Activated CD4-positive, alpha-beta T cell treated with anti-CD3 and anti-CD28 coated beads, Interleukin-2, amount 10 ng/mL, durations not matched to agents 7 days and 5 days (primary cell): ENCODE data around the gene C3orf22. TPM values are rescaled to one million over a fixed set of nuclear protein-coding genes. Genes with fewer than 3 reads are reported as not detected.

Source experiments
- CTCF ChIA-PET: fragments of 350-600 bp; sonication (Branson Sonifier 250); formaldehyde crosslinking; loops from one replicate; lab custom pipeline; 2021; ENCODE audit warnings: antibody characterized with exemption; lab: Charles Lee
- POLR2A ChIA-PET: fragments of 350-600 bp; sonication (Branson Sonifier 250); formaldehyde crosslinking; loops from one replicate; lab custom pipeline; 2021; ENCODE audit warnings: antibody characterized with exemption; lab: Charles Lee
- DNase-seq: peaks from one replicate; pipeline ENCODE4 v3.0.0-alpha.2; 2020
- H3K27ac Mint-ChIP-seq: one replicate; pipeline ENCODE4 v1.8.0; 2021; ENCODE audit warnings: mild to moderate bottlenecking, moderate library complexity, mixed read lengths
- H3K27me3 Mint-ChIP-seq: one replicate; pipeline ENCODE4 v1.8.0; 2021; ENCODE audit warnings: mixed read lengths
- H3K36me3 Mint-ChIP-seq: one replicate; pipeline ENCODE4 v1.8.0; 2021; ENCODE audit warnings: low read depth, mixed read lengths
- H3K4me1 Mint-ChIP-seq: one replicate; pipeline ENCODE4 v1.8.0; 2021; ENCODE audit warnings: mixed read lengths
- H3K4me3 Mint-ChIP-seq: one replicate; pipeline ENCODE4 v1.8.0; 2021; ENCODE audit warnings: mild to moderate bottlenecking, moderate library complexity, mixed read lengths
- H3K9me3 Mint-ChIP-seq: one replicate; pipeline ENCODE4 v1.8.0; 2021; ENCODE audit warnings: mixed read lengths
- total RNA-seq, 2 experiments: library from RNA; stranded (reverse); gene quantifications; one replicate each; pipeline ENCODE4 v1.2.3, GENCODE V29; 2021

Gene C3orf22
- total RNA-seq, 2 experiments from 2014 or later, result not detected

- DNase-seq, result no peak
- ChIA-PET CTCF (no interaction called here), POLR2A (no interaction called here)
- no peaks in the 10 kb centered on the region for H3K36me3 Mint-ChIP-seq
- peaks cover 8% of the 10 kb centered on the region for H3K4me1 Mint-ChIP-seq
- no peak overlapping the region for H3K4me3 Mint-ChIP-seq
- peaks cover 7% of the 10 kb centered on the region for H3K9me3 Mint-ChIP-seq
- peaks cover 7% of the 10 kb centered on the region for H3K27me3 Mint-ChIP-seq
- no peak overlapping the region for H3K27ac Mint-ChIP-seq
These were observed 14.0 kb downstream of the C3orf22 start for GRCh38 chr3:126544596-126545281.

GRCh38 chr3:126543457-126544061 is 15.2 kb downstream of the C3orf22 start:
- Mint-ChIP-seq H3K27me3 (peaks cover 7% of the 10 kb centered on the region), H3K27ac (no peak overlapping the region), H3K4me1 (peaks cover 8% of the 10 kb centered on the region), H3K9me3 (peaks cover 7% of the 10 kb centered on the region), H3K4me3 (no peak overlapping the region), H3K36me3 (no peaks in the 10 kb centered on the region)
- POLR2A ChIA-PET, result no interaction called here
- CTCF ChIA-PET, result interaction anchor here (1.2 kb wide), 1 partner anchor 17 kb away, joined by 3 read pairs; no protein-coding TSS in a partner anchor
- no peak for DNase-seq

GRCh38 chr3:126542340-126543241 is 16.1 kb downstream of the C3orf22 start:
- no peaks in the 10 kb centered on the region for H3K36me3 Mint-ChIP-seq
- H3K9me3 Mint-ChIP-seq, result peaks cover 7% of the 10 kb centered on the region
- H3K4me1 Mint-ChIP-seq, result peaks cover 8% of the 10 kb centered on the region
- DNase-seq, result no peak
- no peak overlapping the region for H3K4me3 Mint-ChIP-seq
- CTCF ChIA-PET, result interaction anchor here (1.2 kb wide), 1 partner anchor 16 kb away, joined by 3 read pairs; no protein-coding TSS in a partner anchor
- H3K27me3 Mint-ChIP-seq, result peaks cover 7% of the 10 kb centered on the region
- H3K27ac Mint-ChIP-seq, result no peak overlapping the region
- POLR2A ChIA-PET, result no interaction called here

- Mint-ChIP-seq H3K9me3 (peaks cover 7% of the 10 kb centered on the region), H3K27me3 (peaks cover 7% of the 10 kb centered on the region), H3K27ac (no peak overlapping the region), H3K4me3 (no peak overlapping the region), H3K36me3 (no peaks in the 10 kb centered on the region), H3K4me1 (peaks cover 8% of the 10 kb centered on the region)
- DNase-seq, result no peak
- ChIA-PET POLR2A (no interaction called here), CTCF (no interaction called here)
These were observed 16.9 kb downstream of the C3orf22 start for GRCh38 chr3:126541628-126542339.

- no peak overlapping the region for H3K27ac Mint-ChIP-seq
- no peak overlapping the region for H3K4me3 Mint-ChIP-seq
- POLR2A ChIA-PET, result no interaction called here
These were observed 17.6 kb downstream of the C3orf22 start for GRCh38 chr3:126540951-126541627.

GRCh38 chr3:126540342-126540849 is 18.3 kb downstream of the C3orf22 start:
- H3K4me3 Mint-ChIP-seq, result no peak overlapping the region
- POLR2A ChIA-PET, result no interaction called here
- CTCF ChIA-PET, result no interaction called here
- H3K27me3 Mint-ChIP-seq, result peaks cover 7% of the 10 kb centered on the region
- H3K27ac Mint-ChIP-seq, result no peak overlapping the region
- H3K4me1 Mint-ChIP-seq, result peaks cover 8% of the 10 kb centered on the region
- no peaks in the 10 kb centered on the region for H3K36me3 Mint-ChIP-seq
- H3K9me3 Mint-ChIP-seq, result peaks cover 7% of the 10 kb centered on the region
- no peak for DNase-seq

More at GRCh38 chr3:126540951-126541627, 17.6 kb downstream of the C3orf22 start:
- H3K9me3 Mint-ChIP-seq, result peaks cover 7% of the 10 kb centered on the region
- no peaks in the 10 kb centered on the region for H3K36me3 Mint-ChIP-seq
- H3K27me3 Mint-ChIP-seq, result peaks cover 7% of the 10 kb centered on the region
- DNase-seq, result no peak
- CTCF ChIA-PET, result no interaction called here
- H3K4me1 Mint-ChIP-seq, result peaks cover 8% of the 10 kb centered on the region

GRCh38 chr3:126539558-126540250 is 19.0 kb downstream of the C3orf22 start:
- POLR2A ChIA-PET, result no interaction called here
- CTCF ChIA-PET, result no interaction called here
- DNase-seq, result no peak
- Mint-ChIP-seq H3K36me3 (no peaks in the 10 kb centered on the region), H3K27me3 (peaks cover 7% of the 10 kb centered on the region), H3K4me3 (no peak overlapping the region), H3K27ac (no peak overlapping the region), H3K9me3 (peaks cover 7% of the 10 kb centered on the region), H3K4me1 (peaks cover 8% of the 10 kb centered on the region)

- Mint-ChIP-seq H3K36me3 (no peaks in the 10 kb centered on the region), H3K4me3 (no peak overlapping the region), H3K27ac (no peak overlapping the region), H3K4me1 (peaks cover 8% of the 10 kb centered on the region), H3K9me3 (peaks cover 7% of the 10 kb centered on the region), H3K27me3 (peaks cover 7% of the 10 kb centered on the region)
- no peak for DNase-seq
- ChIA-PET CTCF (no interaction called here), POLR2A (no interaction called here)
These were observed 19.8 kb downstream of the C3orf22 start for GRCh38 chr3:126538966-126539365.

GRCh38 chr3:126538316-126538715 is 20.4 kb downstream of the C3orf22 start:
- POLR2A ChIA-PET, result no interaction called here
- H3K27me3 Mint-ChIP-seq, result peaks cover 13% of the 10 kb centered on the region
- no peak overlapping the region for H3K27ac Mint-ChIP-seq
- H3K36me3 Mint-ChIP-seq, result no peaks in the 10 kb centered on the region
- H3K4me1 Mint-ChIP-seq, result peaks cover 8% of the 10 kb centered on the region
- peaks cover 7% of the 10 kb centered on the region for H3K9me3 Mint-ChIP-seq
- DNase-seq, result no peak
- CTCF ChIA-PET, result no interaction called here
- H3K4me3 Mint-ChIP-seq, result no peak overlapping the region

- no peak overlapping the region for H3K27ac Mint-ChIP-seq
- CTCF ChIA-PET, result no interaction called here
- peaks cover 8% of the 10 kb centered on the region for H3K4me1 Mint-ChIP-seq
- POLR2A ChIA-PET, result no interaction called here
- no peak for DNase-seq
- peaks cover 13% of the 10 kb centered on the region for H3K27me3 Mint-ChIP-seq
- H3K4me3 Mint-ChIP-seq, result no peak overlapping the region
- no peaks in the 10 kb centered on the region for H3K36me3 Mint-ChIP-seq
- peaks cover 7% of the 10 kb centered on the region for H3K9me3 Mint-ChIP-seq
These were observed 20.9 kb downstream of the C3orf22 start for GRCh38 chr3:126537730-126538281.

- Mint-ChIP-seq H3K4me1 (peaks cover 8% of the 10 kb centered on the region), H3K9me3 (peaks cover 7% of the 10 kb centered on the region), H3K4me3 (no peak overlapping the region), H3K36me3 (no peaks in the 10 kb centered on the region), H3K27ac (no peak overlapping the region), H3K27me3 (peaks cover 19% of the 10 kb centered on the region)
- CTCF ChIA-PET, result no interaction called here
- POLR2A ChIA-PET, result no interaction called here
- DNase-seq, result no peak
These were observed 21.5 kb downstream of the C3orf22 start for GRCh38 chr3:126537116-126537729.
